Liver (tissue), 9 donors: ENCODE results near the gene TRAPPC3L. TPM values are rescaled to one million over a fixed set of nuclear protein-coding genes. Genes with fewer than 3 reads are reported as not detected.

ENCODE experiments used
- DNase-seq: peaks from one replicate; pipeline ENCODE4 v3.0.0-alpha.2; 2017; ENCODE audit warnings: low spot score
- H3K27ac ChIP-seq, 2 donors: one replicate each; pipeline ENCODE4 v1.7.0; 2013; ENCODE audit warnings: inconsistent platforms in 2 of 2, low read length in 2 of 2, control low read depth in 1 of 2, low read depth in 1 of 2, mild to moderate bottlenecking in 1 of 2
- H3K27me3 ChIP-seq, 4 donors: one replicate each; pipeline versions ENCODE4 v1.6.1 to v1.7.0; 2013; ENCODE audit warnings: low read length in 3 of 4, inconsistent platforms in 1 of 4, mild to moderate bottlenecking in 1 of 4, moderate library complexity in 1 of 4; ENCODE audit not compliant: control insufficient read depth in 4 of 4, insufficient read depth in 4 of 4
- H3K36me3 ChIP-seq, 4 donors: one replicate each; pipeline versions ENCODE4 v1.6.1 to v1.7.0; 2013; ENCODE audit warnings: low read length in 3 of 4, mild to moderate bottlenecking in 3 of 4, low read depth in 1 of 4, moderate library complexity in 1 of 4; ENCODE audit not compliant: control insufficient read depth in 4 of 4, insufficient read depth in 3 of 4
- H3K4me1 ChIP-seq, 4 donors: one replicate each; pipeline versions ENCODE4 v1.6.1 to v1.7.0; 2013; ENCODE audit warnings: low read length in 3 of 4, mild to moderate bottlenecking in 3 of 4, moderate library complexity in 1 of 4; ENCODE audit not compliant: control insufficient read depth in 4 of 4, insufficient read depth in 4 of 4
- H3K4me3 ChIP-seq, 3 donors: one replicate each; pipeline versions ENCODE4 v1.6.1 to v1.7.0; 2013; ENCODE audit warnings: low read length in 3 of 3, control low read depth in 1 of 3, low read depth in 1 of 3, mild to moderate bottlenecking in 1 of 3
- H3K9ac ChIP-seq, 2 donors: one replicate each; pipeline ENCODE4 v1.7.0; 2013; ENCODE audit warnings: low read length in 2 of 2, mild to moderate bottlenecking in 2 of 2, moderate library complexity in 2 of 2, control low read depth in 1 of 2, low read depth in 1 of 2
- H3K9me3 ChIP-seq, 4 donors: one replicate each; pipeline versions ENCODE4 v1.6.1 to v1.7.0; 2013; ENCODE audit warnings: low read length in 3 of 4; ENCODE audit not compliant: control insufficient read depth in 4 of 4
- CTCF ChIP-seq: fragments of 150-350 bp; IDR thresholded peaks from 2 replicates; pipeline ENCODE4 v1.5.1; 2017; ENCODE audit warnings: improper control_type of control experiment, low read depth, low read length; ENCODE audit not compliant: missing input control
- EGR1 ChIP-seq, 2 donors: IDR thresholded peaks; 2 replicates each; pipeline ENCODE4 v1.6.1; 2016 to 2018; ENCODE audit warnings: antibody characterized with exemption in 2 of 2, low read depth in 2 of 2
- FOXA2 ChIP-seq: IDR thresholded peaks from 2 replicates; pipeline ENCODE4 v1.6.1; 2016; ENCODE audit warnings: antibody characterized with exemption
- GABPA ChIP-seq, 2 donors: IDR thresholded peaks in 1 of 2; conservative IDR thresholded peaks in 1 of 2; 2 replicates each; pipeline ENCODE4 v1.6.1; 2016; ENCODE audit warnings: antibody characterized with exemption in 2 of 2, mild to moderate bottlenecking in 1 of 2, moderate library complexity in 1 of 2
- HNF4A ChIP-seq, 2 donors: conservative IDR thresholded peaks; 2 replicates each; pipeline ENCODE4 v1.6.1; 2016; ENCODE audit warnings: antibody characterized with exemption in 2 of 2, mild to moderate bottlenecking in 2 of 2
- JUND ChIP-seq, 2 donors: IDR thresholded peaks; 2 replicates each; pipeline ENCODE4 v1.6.1; 2016; ENCODE audit warnings: antibody characterized with exemption in 2 of 2
- MAX ChIP-seq: IDR thresholded peaks from 2 replicates; pipeline ENCODE4 v1.6.1; 2016; ENCODE audit warnings: antibody characterized with exemption
- NR2F2 ChIP-seq: IDR thresholded peaks from 2 replicates; pipeline ENCODE4 v1.6.1; 2016; ENCODE audit warnings: antibody characterized with exemption
- RAD21 ChIP-seq, 2 donors: IDR thresholded peaks; 2 replicates each; pipeline ENCODE4 v1.6.1; 2016; ENCODE audit warnings: antibody characterized with exemption in 2 of 2, mild to moderate bottlenecking in 2 of 2
- RXRA ChIP-seq, 2 donors: IDR thresholded peaks; 2 replicates each; pipeline ENCODE4 v1.6.1; 2017 to 2018; ENCODE audit warnings: antibody characterized with exemption in 2 of 2, mild to moderate bottlenecking in 1 of 2
- SP1 ChIP-seq: IDR thresholded peaks from 2 replicates; pipeline ENCODE4 v1.6.1; 2018; ENCODE audit warnings: antibody characterized with exemption, mild to moderate bottlenecking
- ZBTB33 ChIP-seq: IDR thresholded peaks from 2 replicates; pipeline ENCODE4 v1.6.1; 2016; ENCODE audit warnings: antibody characterized with exemption
- WGBS: extraction: QIAGEN DNeasy Blood & Tissue Kit; methylation state at CpG from one replicate; pipeline ENCODE4 v1.1.7; 2013; 5-methylcytosine and 5-hydroxymethylcytosine counted together
- polyA plus RNA-seq, 2 donors: library from polyadenylated mRNA; stranded (reverse) in 1 of 2; unstranded in 1 of 2; fragments of 200-250 nt in 1 of 2; fragments of >200 nt in 1 of 2; fragmentation: Nextera tagmentation in 1 of 2; extraction: Ambion mirVana in 1 of 2; gene quantifications; one replicate each; pipeline versions ENCODE4 v1.2.1 to v1.2.3, GENCODE V29; 2013 to 2015
- total RNA-seq, 2 donors: library from RNA; depleted of rRNA; stranded (reverse); fragments of >200 nt; gene quantifications; one replicate each; pipeline ENCODE4 v1.2.3, GENCODE V29; 2014
- TF ChIP-seq, protein P1 (sequence below): IDR thresholded peaks from 2 replicates; pipeline ENCODE4 v1.6.1; 2016; ENCODE audit warnings: antibody characterized with exemption, mild to moderate bottlenecking
- TF ChIP-seq, protein P2 (sequence below): IDR thresholded peaks from 2 replicates; pipeline ENCODE4 v1.6.1; 2016; ENCODE audit warnings: antibody characterized with exemption
- donor health status: healthy.
- donor health status: healthy.
- donor health status: healthy.
- donor health status: healthy.
- donor health status: healthy.

Gene TRAPPC3L
- total and polyA plus RNA-seq, 4 donors: 0.08 to 0.21 (median 0.16) TPM

- H3K27ac ChIP-seq: no peak overlapping the region
- no peaks in the 10 kb centered on the region for H3K36me3 ChIP-seq
- no peak overlapping the region for H3K9ac ChIP-seq
- peaks cover 0 to 1% (median 0%) of the 10 kb centered on the region in 4 donors for H3K27me3 ChIP-seq
- H3K4me1 ChIP-seq: peaks cover 4 to 11% (median 6%) of the 10 kb centered on the region in 4 donors
- WGBS: 69% methylated on average over 5 of the region's 5 CpGs
- H3K4me3 ChIP-seq: no peak overlapping the region
- no peak for TF ChIP-seq FOXA2
- TF ChIP-seq, protein P1, sequence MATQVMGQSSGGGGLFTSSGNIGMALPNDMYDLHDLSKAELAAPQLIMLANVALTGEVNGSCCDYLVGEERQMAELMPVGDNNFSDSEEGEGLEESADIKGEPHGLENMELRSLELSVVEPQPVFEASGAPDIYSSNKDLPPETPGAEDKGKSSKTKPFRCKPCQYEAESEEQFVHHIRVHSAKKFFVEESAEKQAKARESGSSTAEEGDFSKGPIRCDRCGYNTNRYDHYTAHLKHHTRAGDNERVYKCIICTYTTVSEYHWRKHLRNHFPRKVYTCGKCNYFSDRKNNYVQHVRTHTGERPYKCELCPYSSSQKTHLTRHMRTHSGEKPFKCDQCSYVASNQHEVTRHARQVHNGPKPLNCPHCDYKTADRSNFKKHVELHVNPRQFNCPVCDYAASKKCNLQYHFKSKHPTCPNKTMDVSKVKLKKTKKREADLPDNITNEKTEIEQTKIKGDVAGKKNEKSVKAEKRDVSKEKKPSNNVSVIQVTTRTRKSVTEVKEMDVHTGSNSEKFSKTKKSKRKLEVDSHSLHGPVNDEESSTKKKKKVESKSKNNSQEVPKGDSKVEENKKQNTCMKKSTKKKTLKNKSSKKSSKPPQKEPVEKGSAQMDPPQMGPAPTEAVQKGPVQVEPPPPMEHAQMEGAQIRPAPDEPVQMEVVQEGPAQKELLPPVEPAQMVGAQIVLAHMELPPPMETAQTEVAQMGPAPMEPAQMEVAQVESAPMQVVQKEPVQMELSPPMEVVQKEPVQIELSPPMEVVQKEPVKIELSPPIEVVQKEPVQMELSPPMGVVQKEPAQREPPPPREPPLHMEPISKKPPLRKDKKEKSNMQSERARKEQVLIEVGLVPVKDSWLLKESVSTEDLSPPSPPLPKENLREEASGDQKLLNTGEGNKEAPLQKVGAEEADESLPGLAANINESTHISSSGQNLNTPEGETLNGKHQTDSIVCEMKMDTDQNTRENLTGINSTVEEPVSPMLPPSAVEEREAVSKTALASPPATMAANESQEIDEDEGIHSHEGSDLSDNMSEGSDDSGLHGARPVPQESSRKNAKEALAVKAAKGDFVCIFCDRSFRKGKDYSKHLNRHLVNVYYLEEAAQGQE: no peak
- TF ChIP-seq RAD21 (IDR thresholded peaks at IDR 0.05): no peak
- TF ChIP-seq ZBTB33: no peak
- no peak for TF ChIP-seq CTCF
- TF ChIP-seq EGR1 (IDR thresholded peaks at IDR 0.05; ENCODE audit: low read depth in 2 of 2): no peak
- TF ChIP-seq NR2F2: no peak
- no peak for TF ChIP-seq GABPA (IDR thresholded peaks at IDR 0.05 in 1 of 2, conservative IDR thresholded peaks at IDR 0.05 in 1 of 2)
- no peak for TF ChIP-seq MAX
- TF ChIP-seq, protein P2, sequence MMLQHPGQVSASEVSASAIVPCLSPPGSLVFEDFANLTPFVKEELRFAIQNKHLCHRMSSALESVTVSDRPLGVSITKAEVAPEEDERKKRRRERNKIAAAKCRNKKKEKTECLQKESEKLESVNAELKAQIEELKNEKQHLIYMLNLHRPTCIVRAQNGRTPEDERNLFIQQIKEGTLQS: no peak
- no peak for TF ChIP-seq SP1
- H3K9me3 ChIP-seq: no peaks in the 10 kb centered on the region
- no peak for DNase-seq
These were observed 80.2 kb downstream of the TRAPPC3L start for GRCh38 chr6:116465246-116465645.

DNA sequence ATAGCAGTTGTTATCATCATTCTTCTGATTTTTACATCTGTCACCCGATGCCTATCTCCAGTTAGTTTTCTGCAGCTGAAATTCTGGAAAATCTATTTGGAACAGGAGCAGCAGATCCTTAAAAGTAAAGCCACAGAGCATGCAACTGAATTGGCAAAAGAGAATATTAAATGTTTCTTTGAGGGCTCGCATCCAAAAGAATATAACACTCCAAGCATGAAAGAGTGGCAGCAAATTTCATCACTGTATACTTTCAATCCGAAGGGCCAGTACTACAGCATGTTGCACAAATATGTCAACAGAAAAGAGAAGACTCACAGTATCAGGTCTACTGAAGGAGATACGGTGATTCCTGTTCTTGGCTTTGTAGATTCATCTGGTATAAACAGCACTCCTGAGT lies 82.2 kb downstream of the TRAPPC3L start:
- H3K27ac ChIP-seq: no peak overlapping the region
- H3K9me3 ChIP-seq: no peaks in the 10 kb centered on the region
- H3K36me3 ChIP-seq: no peaks in the 10 kb centered on the region
- no peak overlapping the region for H3K9ac ChIP-seq
- H3K27me3 ChIP-seq: peaks cover 0 to 1% (median 0%) of the 10 kb centered on the region in 4 donors
- peaks cover 4 to 11% (median 6%) of the 10 kb centered on the region in 4 donors for H3K4me1 ChIP-seq
- 72% methylated on average over 4 of the region's 4 CpGs for WGBS
- no peak overlapping the region for H3K4me3 ChIP-seq
- no peak for DNase-seq
- TF ChIP-seq SP1 (no peak), HNF4A (conservative IDR thresholded peaks at IDR 0.05) (no peak), GABPA (IDR thresholded peaks at IDR 0.05 in 1 of 2, conservative IDR thresholded peaks at IDR 0.05 in 1 of 2) (no peak), MAX (no peak), RXRA (IDR thresholded peaks at IDR 0.05) (no peak), JUND (IDR thresholded peaks at IDR 0.05) (no peak), CTCF (no peak), RAD21 (IDR thresholded peaks at IDR 0.05) (no peak), FOXA2 (no peak)
- TF ChIP-seq, protein P1: no peak
- TF ChIP-seq, protein P2: no peak
